CD14-positive monocyte (primary cell): Measurements from ENCODE around the gene LDAF1. TPM values are rescaled to one million over a fixed set of nuclear protein-coding genes. Genes with fewer than 3 reads are reported as not detected.

Source experiments
- DNase-seq, 3 donors: peaks; one replicate each; pipeline ENCODE4 v3.0.0-alpha.2; 2011 to 2022
- H2AFZ ChIP-seq: 2 replicates; pipeline ENCODE4 v1.6.0; 2012; ENCODE audit warnings: mild to moderate bottlenecking, low read depth, low read length, inconsistent platforms; ENCODE audit not compliant: insufficient read depth, poor library complexity, severe bottlenecking
- H3K27ac ChIP-seq, 2 donors: 1 replicate in 1 of 2; 2 replicates in 1 of 2; pipeline ENCODE4 v1.5.1; 2012 to 2013; ENCODE audit warnings: low read length in 2 of 2, control low read depth in 1 of 2, inconsistent platforms in 1 of 2, low read depth in 1 of 2, mild to moderate bottlenecking in 1 of 2
- H3K27me3 ChIP-seq, 2 donors: one replicate each; pipeline versions ENCODE4 v1.6.0 to v1.6.1; 2011 to 2013; ENCODE audit warnings: low read length in 2 of 2; ENCODE audit not compliant: control insufficient read depth in 2 of 2, insufficient read depth in 2 of 2
- H3K36me3 ChIP-seq, 2 donors: replicated peaks in 1 of 2; 1 replicate in 1 of 2; 2 replicates in 1 of 2; pipeline versions ENCODE4 v1.5.1 to v1.6.1; 2012 to 2013; ENCODE audit warnings: low read length in 2 of 2, control low read depth in 1 of 2, inconsistent platforms in 1 of 2, mild to moderate bottlenecking in 1 of 2; ENCODE audit not compliant: insufficient read depth in 2 of 2, control insufficient read depth in 1 of 2
- H3K4me1 ChIP-seq, 2 donors: 1 replicate in 1 of 2; 2 replicates in 1 of 2; pipeline versions ENCODE4 v1.5.1 to v1.6.1; 2012 to 2013; ENCODE audit warnings: low read length in 2 of 2, control low read depth in 1 of 2, inconsistent platforms in 1 of 2, mild to moderate bottlenecking in 1 of 2, moderate library complexity in 1 of 2; ENCODE audit not compliant: insufficient read depth in 2 of 2, control insufficient read depth in 1 of 2
- H3K4me2 ChIP-seq: replicated peaks from 2 replicates; pipeline ENCODE3; 2012; ENCODE audit warnings: low read length, moderate library complexity, mild to moderate bottlenecking; ENCODE audit not compliant: poor library complexity, severe bottlenecking; ENCODE audit errors: extremely low read depth
- H3K4me3 ChIP-seq, 3 experiments: fragments of 200-600 bp in 1 of 3; sonication (generic) in 1 of 3; replicated peaks in 1 of 3; 1 replicate in 2 of 3; 2 replicates in 1 of 3; pipeline ENCODE4 v1.5.1; 2011 to 2013; ENCODE audit warnings: low read length in 3 of 3, mild to moderate bottlenecking in 3 of 3, control low read depth in 2 of 3, low read depth in 2 of 3, inconsistent platforms in 1 of 3, moderate library complexity in 1 of 3
- H3K79me2 ChIP-seq: 2 replicates; pipeline ENCODE4 v1.6.0; 2012; ENCODE audit warnings: mild to moderate bottlenecking, control low read depth, inconsistent platforms, low read length, moderate library complexity; ENCODE audit not compliant: insufficient read depth
- H3K9ac ChIP-seq: 2 replicates; pipeline ENCODE4 v1.6.0; 2017; ENCODE audit warnings: low read length, mild to moderate bottlenecking; ENCODE audit not compliant: insufficient read depth, poor library complexity, severe bottlenecking
- H3K9me3 ChIP-seq, 2 donors: replicated peaks in 1 of 2; 1 replicate in 1 of 2; 2 replicates in 1 of 2; pipeline versions ENCODE4 v1.5.1 to v1.6.1; 2012 to 2013; ENCODE audit warnings: low read length in 2 of 2, control low read depth in 1 of 2; ENCODE audit not compliant: control insufficient read depth in 1 of 2, insufficient read depth in 1 of 2
- H4K20me1 ChIP-seq: 2 replicates; pipeline ENCODE4 v1.6.0; 2012; ENCODE audit warnings: mild to moderate bottlenecking, low read length, control low read depth, moderate library complexity; ENCODE audit not compliant: insufficient read depth
- H3K27ac Mint-ChIP-seq, 7 donors: one replicate each; pipeline ENCODE4 v1.8.0; 2020; ENCODE audit warnings: mild to moderate bottlenecking in 7 of 7, mixed read lengths in 7 of 7, moderate library complexity in 6 of 7, inconsistent platforms in 2 of 7
- H3K27me3 Mint-ChIP-seq, 3 donors: one replicate each; pipeline ENCODE4 v1.8.0; 2021 to 2022; ENCODE audit warnings: low read depth in 3 of 3, mild to moderate bottlenecking in 3 of 3, mixed read lengths in 3 of 3, moderate library complexity in 3 of 3, inconsistent platforms in 1 of 3
- H3K36me3 Mint-ChIP-seq, 2 donors: one replicate each; pipeline ENCODE4 v1.8.0; 2020; ENCODE audit warnings: mixed read lengths in 2 of 2, inconsistent platforms in 1 of 2, mild to moderate bottlenecking in 1 of 2
- H3K4me1 Mint-ChIP-seq: one replicate; pipeline ENCODE4 v1.8.0; 2020; ENCODE audit warnings: mild to moderate bottlenecking, mixed read lengths
- H3K4me3 Mint-ChIP-seq, 2 donors: one replicate each; pipeline ENCODE4 v1.8.0; 2020; ENCODE audit warnings: mild to moderate bottlenecking in 2 of 2, mixed read lengths in 2 of 2, moderate library complexity in 1 of 2
- H3K9me3 Mint-ChIP-seq, 7 donors: one replicate each; pipeline ENCODE4 v1.8.0; 2020 to 2022; ENCODE audit warnings: mixed read lengths in 7 of 7, mild to moderate bottlenecking in 6 of 7, moderate library complexity in 6 of 7, inconsistent platforms in 2 of 7
- WGBS: methylation state at CpG from one replicate; pipeline ENCODE4 v1.1.5; 2013; ENCODE audit warnings: missing lambda C conversion rate; ENCODE audit not compliant: insufficient coverage; 5-methylcytosine and 5-hydroxymethylcytosine counted together
- intact Hi-C, 2 donors: fragments of 100-400 bp; cut with micrococcal nuclease; formaldehyde crosslinking; loops; one replicate each; pipeline versions ENCODE4 v1.15.0 to v1.15.1; 2023
- polyA plus RNA-seq, 3 donors: library from polyadenylated mRNA; depleted of rRNA in 1 of 3; unstranded in 2 of 3; stranded (reverse) in 1 of 3; fragments of 300-500 nt in 2 of 3; fragments of >200 nt in 1 of 3; fragmentation: Illumina TruSeq in 2 of 3; gene quantifications; 1 replicate in 2 of 3; 2 replicates in 1 of 3; pipeline ENCODE4 v1.2.3, GENCODE V29; 2012 to 2021
- TF ChIP-seq, protein P1 (sequence below): fragments of 200-600 bp; IDR thresholded peaks from one replicate; pipeline ENCODE4 v1.8.0; 2022; ENCODE audit warnings: antibody characterized with exemption, mild to moderate bottlenecking

LDAF1 gene
- polyA plus RNA-seq, 3 donors = 10.1 to 24.3 (median 17.9) TPM

GRCh38 chr16:21161211-21161610 lies 2.7 kb downstream of the LDAF1 start:
- no peak overlapping the region for H3K9ac ChIP-seq
- H3K27me3 ChIP-seq = no peaks in the 10 kb centered on the region
- TF ChIP-seq, protein P1, sequence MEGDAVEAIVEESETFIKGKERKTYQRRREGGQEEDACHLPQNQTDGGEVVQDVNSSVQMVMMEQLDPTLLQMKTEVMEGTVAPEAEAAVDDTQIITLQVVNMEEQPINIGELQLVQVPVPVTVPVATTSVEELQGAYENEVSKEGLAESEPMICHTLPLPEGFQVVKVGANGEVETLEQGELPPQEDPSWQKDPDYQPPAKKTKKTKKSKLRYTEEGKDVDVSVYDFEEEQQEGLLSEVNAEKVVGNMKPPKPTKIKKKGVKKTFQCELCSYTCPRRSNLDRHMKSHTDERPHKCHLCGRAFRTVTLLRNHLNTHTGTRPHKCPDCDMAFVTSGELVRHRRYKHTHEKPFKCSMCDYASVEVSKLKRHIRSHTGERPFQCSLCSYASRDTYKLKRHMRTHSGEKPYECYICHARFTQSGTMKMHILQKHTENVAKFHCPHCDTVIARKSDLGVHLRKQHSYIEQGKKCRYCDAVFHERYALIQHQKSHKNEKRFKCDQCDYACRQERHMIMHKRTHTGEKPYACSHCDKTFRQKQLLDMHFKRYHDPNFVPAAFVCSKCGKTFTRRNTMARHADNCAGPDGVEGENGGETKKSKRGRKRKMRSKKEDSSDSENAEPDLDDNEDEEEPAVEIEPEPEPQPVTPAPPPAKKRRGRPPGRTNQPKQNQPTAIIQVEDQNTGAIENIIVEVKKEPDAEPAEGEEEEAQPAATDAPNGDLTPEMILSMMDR = no peak
- peaks cover 0 to 2% (median 0%) of the 10 kb centered on the region in 7 donors for H3K9me3 Mint-ChIP-seq
- no peak overlapping the region for H3K27ac ChIP-seq
- no peak overlapping the region for H3K4me2 ChIP-seq
- peaks cover 35 to 41% of the 10 kb centered on the region in 2 donors for H3K36me3 Mint-ChIP-seq
- peaks cover 3% of the 10 kb centered on the region for H4K20me1 ChIP-seq
- peaks cover 21% of the 10 kb centered on the region for H3K4me1 Mint-ChIP-seq
- no peak overlapping the region for H3K4me3 Mint-ChIP-seq
- no peak overlapping the region for H3K4me3 ChIP-seq
- peaks cover 3% of the 10 kb centered on the region for H3K79me2 ChIP-seq
- no peak overlapping the region for H2AFZ ChIP-seq
- intact Hi-C loops = no loop called here
- H3K36me3 ChIP-seq = peaks cover 15 to 44% of the 10 kb centered on the region in 2 donors
- WGBS = no CpG with 5 or more reads among the region's 2 CpGs
- no peak overlapping the region for H3K27ac Mint-ChIP-seq
- H3K9me3 ChIP-seq = no peaks in the 10 kb centered on the region
- H3K4me1 ChIP-seq = peaks cover 16 to 23% of the 10 kb centered on the region in 2 donors
- no peak for DNase-seq
- peaks cover 0 to 1% (median 0%) of the 10 kb centered on the region in 3 donors for H3K27me3 Mint-ChIP-seq

- H3K4me3 ChIP-seq = no peak overlapping the region
- H3K79me2 ChIP-seq = peaks cover 3% of the 10 kb centered on the region
- peaks cover 0 to 2% (median 1%) of the 10 kb centered on the region in 3 donors for H3K27me3 Mint-ChIP-seq
- DNase-seq = no peak
- H3K36me3 Mint-ChIP-seq = peaks cover 44 to 47% of the 10 kb centered on the region in 2 donors
- H3K4me1 ChIP-seq = peaks cover 16 to 23% of the 10 kb centered on the region in 2 donors
- peaks cover 19% of the 10 kb centered on the region for H3K4me1 Mint-ChIP-seq
- WGBS = no CpG with 5 or more reads among the region's 7 CpGs
- no peak overlapping the region for H3K27ac ChIP-seq
- H3K9me3 ChIP-seq = no peaks in the 10 kb centered on the region
- no peaks in the 10 kb centered on the region for H3K27me3 ChIP-seq
- H4K20me1 ChIP-seq = peaks cover 3% of the 10 kb centered on the region
- intact Hi-C loops = no loop called here
- TF ChIP-seq, protein P1 = no peak
- H3K27ac Mint-ChIP-seq = no peak overlapping the region
- no peaks in the 10 kb centered on the region for H3K9me3 Mint-ChIP-seq
- H3K36me3 ChIP-seq = peaks cover 17 to 55% of the 10 kb centered on the region in 2 donors
- no peak overlapping the region for H3K4me2 ChIP-seq
- no peak overlapping the region for H3K9ac ChIP-seq
- H3K4me3 Mint-ChIP-seq = no peak overlapping the region
- no peak overlapping the region for H2AFZ ChIP-seq
Measured at GRCh38 chr16:21162661-21163151, 4.2 kb downstream of the LDAF1 start.
